HG03159 (cell line): Measurements from ENCODE around the gene TFF3.

Experiments used
- ATAC-seq: cut with Tn5 transposase; IDR thresholded peaks from one replicate; pipeline ENCODE4 v1.9.1; 2021; ENCODE audit warnings: mild to moderate bottlenecking, moderate library complexity; ENCODE audit not compliant: unreplicated experiment

The TFF3 gene

GRCh38 chr21:42291751-42292562 is 23.3 kb downstream of the TFF3 start:
- ATAC-seq: no peak

- ATAC-seq: no peak
These were observed 24.0 kb downstream of the TFF3 start for GRCh38 chr21:42291003-42291750.

GRCh38 chr21:42290505-42290904 is 24.7 kb downstream of the TFF3 start:
- no peak for ATAC-seq

GRCh38 chr21:42289926-42290325 is 25.3 kb downstream of the TFF3 start:
- no peak for ATAC-seq

- ATAC-seq: no peak
These were observed 26.2 kb downstream of the TFF3 start for GRCh38 chr21:42288962-42289361.

GRCh38 chr21:42287193-42288083 is 27.8 kb downstream of the TFF3 start:
- no peak for ATAC-seq

GRCh38 chr21:42286416-42286815 is 28.8 kb downstream of the TFF3 start:
- no peak for ATAC-seq

- ATAC-seq: no peak
These were observed 29.5 kb downstream of the TFF3 start for GRCh38 chr21:42285569-42286245.

GRCh38 chr21:42282715-42283114 is 32.5 kb downstream of the TFF3 start:
- ATAC-seq: no peak

GRCh38 chr21:42282021-42282420 is 33.2 kb downstream of the TFF3 start:
- ATAC-seq: no peak

- ATAC-seq: no peak
These were observed 34.0 kb downstream of the TFF3 start for GRCh38 chr21:42281181-42281680.

- ATAC-seq: no peak
These were observed 34.6 kb downstream of the TFF3 start for GRCh38 chr21:42280356-42281180.

GRCh38 chr21:42279888-42280287 is 35.3 kb downstream of the TFF3 start:
- ATAC-seq: no peak

GRCh38 chr21:42279341-42279871 is 35.8 kb downstream of the TFF3 start:
- no peak for ATAC-seq

- ATAC-seq: no peak
These were observed 36.6 kb downstream of the TFF3 start for GRCh38 chr21:42278451-42279149.

- no peak for ATAC-seq
These were observed 37.6 kb downstream of the TFF3 start for GRCh38 chr21:42277593-42277992.

- ATAC-seq: no peak
These were observed 38.6 kb downstream of the TFF3 start for GRCh38 chr21:42276526-42277154.

GRCh38 chr21:42276076-42276475 is 39.1 kb downstream of the TFF3 start:
- no peak for ATAC-seq
